H1 (cell line): ENCODE results near the gene SLC2A13. TPM values are rescaled to one million over a fixed set of nuclear protein-coding genes. Genes with fewer than 3 reads are reported as not detected.

Experiments
- GABPA ChIP-seq: IDR thresholded peaks from 2 replicates; pipeline ENCODE4 v1.6.1; 2011; ENCODE audit warnings: mild to moderate bottlenecking, low read length, moderate library complexity, borderline replicate concordance; ENCODE audit not compliant: insufficient read depth
- KDM1A ChIP-seq: fragments of 200-600, 300-600 bp; sonication (generic); IDR thresholded peaks from 2 replicates; pipeline ENCODE4 v1.7.1; 2016; ENCODE audit warnings: mild to moderate bottlenecking, low read length, borderline replicate concordance
- RXRA ChIP-seq: IDR thresholded peaks from 2 replicates; pipeline ENCODE4 v1.6.1; 2011; ENCODE audit warnings: low read depth, mild to moderate bottlenecking, low read length, moderate library complexity; ENCODE audit not compliant: insufficient read depth
- polyA plus RNA-seq, 7 experiments: library from polyadenylated mRNA; depleted of rRNA in 3 of 7; stranded (reverse) in 5 of 7; unstranded in 2 of 7; fragments of >200 nt in 5 of 7; fragments of 200-250 nt in 2 of 7; gene quantifications; 1 replicate in 5 of 7; 2 replicates in 1 of 7; 4 replicates in 1 of 7; pipeline versions ENCODE4 v1.2.1 to v1.2.3, GENCODE V29; 2011 to 2013; ENCODE audit warnings: missing spikeins in 2 of 7, mixed read lengths in 2 of 7
- total RNA-seq: library from RNA; stranded (reverse); fragmentation: NEBNext Ultra II Directional; extraction: Animal tissue kit (Norgen Biotek cat#: 25700); gene quantifications from 2 replicates; pipeline ENCODE4 v1.2.1, GENCODE V29; 2021

SLC2A13 gene
- total and polyA plus RNA-seq, 2 of the 8 experiments (the other 6 are each of a cell fraction or from before 2014, with no cell fraction given) = 2.8 to 9.6 TPM

GRCh38 chr12:39860695-39861094 is 245.2 kb downstream of the SLC2A13 start (continued):
- TF ChIP-seq KDM1A = no peak
- TF ChIP-seq RXRA = no peak
- no peak for TF ChIP-seq GABPA
- TF ChIP-seq, all 59 proteins: peak for 0
